Type B pancreatic cell (in vitro differentiated cells): ENCODE results near the gene CIC. TPM values are rescaled to one million over a fixed set of nuclear protein-coding genes. Genes with fewer than 3 reads are reported as not detected.

Source experiments
- DNase-seq: peaks from one replicate; pipeline ENCODE4 v3.0.0; 2021; ENCODE audit warnings: mixed read lengths; ENCODE audit not compliant: unreplicated experiment; ENCODE audit errors: extremely low spot score
- H3K27ac Mint-ChIP-seq: 2 replicates; pipeline ENCODE4 v1.8.0; 2021; ENCODE audit warnings: mild to moderate bottlenecking, mixed read lengths
- H3K27me3 Mint-ChIP-seq: 2 replicates; pipeline ENCODE4 v1.8.0; 2021; ENCODE audit warnings: mixed read lengths
- H3K36me3 Mint-ChIP-seq: 2 replicates; pipeline ENCODE4 v1.8.0; 2021; ENCODE audit warnings: mixed read lengths
- H3K4me1 Mint-ChIP-seq: one replicate; pipeline ENCODE4 v1.8.0; 2021; ENCODE audit warnings: mixed read lengths; ENCODE audit not compliant: unreplicated experiment
- H3K4me3 Mint-ChIP-seq: 2 replicates; pipeline ENCODE4 v1.8.0; 2021; ENCODE audit warnings: mild to moderate bottlenecking, mixed read lengths
- H3K9me3 Mint-ChIP-seq: 2 replicates; pipeline ENCODE4 v1.8.0; 2021; ENCODE audit warnings: mixed read lengths
- total RNA-seq: library from RNA; stranded (reverse); gene quantifications from 2 replicates; pipeline ENCODE4 v1.2.1, GENCODE V29; 2021; ENCODE audit warnings: low replicate concordance
- TF ChIP-seq, protein P1 (sequence below): fragments of 200-600 bp; sonication (generic); conservative IDR thresholded peaks from 2 replicates; pipeline ENCODE4 v1.5.0; 2021; ENCODE audit warnings: antibody characterized with exemption, mild to moderate bottlenecking

The CIC gene
- total RNA-seq, 1 donor from 2014 or later: 70.3 TPM

DNA sequence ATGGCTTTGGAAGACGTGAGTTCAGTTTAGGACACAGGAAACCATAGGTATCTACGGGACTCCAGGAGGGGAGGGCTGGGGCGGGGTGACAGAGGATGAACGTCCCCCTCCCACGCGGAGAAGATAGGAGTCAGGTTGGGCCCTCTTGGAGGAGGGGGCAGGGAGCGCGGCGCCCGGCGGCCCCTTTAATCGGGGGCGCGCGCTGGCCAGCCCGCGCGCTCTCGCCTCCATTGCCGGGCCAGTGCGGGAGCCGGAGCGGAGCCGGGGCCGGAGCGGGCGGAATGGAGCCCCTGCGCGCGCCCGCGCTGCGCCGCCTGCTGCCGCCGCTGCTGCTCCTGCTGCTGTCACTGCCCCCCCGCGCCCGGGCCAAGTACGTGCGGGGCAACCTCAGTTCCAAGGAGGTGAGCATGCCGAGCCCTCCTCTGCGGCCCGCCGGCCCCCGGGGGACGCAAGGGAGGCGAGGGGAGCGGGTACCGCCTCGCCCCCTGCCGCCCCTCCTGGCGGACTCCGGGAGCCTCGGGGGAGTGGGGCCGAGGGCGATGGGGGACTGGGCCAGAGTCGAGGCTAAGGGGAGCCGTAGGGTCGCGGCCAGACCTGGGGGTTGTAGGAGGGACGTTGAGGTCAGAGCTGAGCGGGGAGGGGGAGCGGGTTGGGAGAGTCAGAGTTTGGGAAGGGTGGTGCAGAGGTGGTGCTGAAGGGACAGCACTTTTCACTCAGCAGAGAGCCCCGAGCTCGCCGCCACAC, 44.2 kb downstream of the CIC start, which contains the start of gene TMEM145:
TMEM145 (plus strand) TSS at position 214 of the 744 bp plus-strand sequence; CDS start at position 282, 68 bp downstream.
- TF ChIP-seq, protein P1, sequence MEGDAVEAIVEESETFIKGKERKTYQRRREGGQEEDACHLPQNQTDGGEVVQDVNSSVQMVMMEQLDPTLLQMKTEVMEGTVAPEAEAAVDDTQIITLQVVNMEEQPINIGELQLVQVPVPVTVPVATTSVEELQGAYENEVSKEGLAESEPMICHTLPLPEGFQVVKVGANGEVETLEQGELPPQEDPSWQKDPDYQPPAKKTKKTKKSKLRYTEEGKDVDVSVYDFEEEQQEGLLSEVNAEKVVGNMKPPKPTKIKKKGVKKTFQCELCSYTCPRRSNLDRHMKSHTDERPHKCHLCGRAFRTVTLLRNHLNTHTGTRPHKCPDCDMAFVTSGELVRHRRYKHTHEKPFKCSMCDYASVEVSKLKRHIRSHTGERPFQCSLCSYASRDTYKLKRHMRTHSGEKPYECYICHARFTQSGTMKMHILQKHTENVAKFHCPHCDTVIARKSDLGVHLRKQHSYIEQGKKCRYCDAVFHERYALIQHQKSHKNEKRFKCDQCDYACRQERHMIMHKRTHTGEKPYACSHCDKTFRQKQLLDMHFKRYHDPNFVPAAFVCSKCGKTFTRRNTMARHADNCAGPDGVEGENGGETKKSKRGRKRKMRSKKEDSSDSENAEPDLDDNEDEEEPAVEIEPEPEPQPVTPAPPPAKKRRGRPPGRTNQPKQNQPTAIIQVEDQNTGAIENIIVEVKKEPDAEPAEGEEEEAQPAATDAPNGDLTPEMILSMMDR: peak; percentile 52
- Mint-ChIP-seq H3K27me3 (peaks cover 46% of the 10 kb centered on the region), H3K4me3 (peak within 1 kb of the TSS; percentile 83), H3K9me3 (no peaks in the 10 kb centered on the region), H3K36me3 (no peaks in the 10 kb centered on the region), H3K4me1 (no peaks in the 10 kb centered on the region), H3K27ac (no peak within 1 kb of the TSS)
- no peak for DNase-seq

DNA sequence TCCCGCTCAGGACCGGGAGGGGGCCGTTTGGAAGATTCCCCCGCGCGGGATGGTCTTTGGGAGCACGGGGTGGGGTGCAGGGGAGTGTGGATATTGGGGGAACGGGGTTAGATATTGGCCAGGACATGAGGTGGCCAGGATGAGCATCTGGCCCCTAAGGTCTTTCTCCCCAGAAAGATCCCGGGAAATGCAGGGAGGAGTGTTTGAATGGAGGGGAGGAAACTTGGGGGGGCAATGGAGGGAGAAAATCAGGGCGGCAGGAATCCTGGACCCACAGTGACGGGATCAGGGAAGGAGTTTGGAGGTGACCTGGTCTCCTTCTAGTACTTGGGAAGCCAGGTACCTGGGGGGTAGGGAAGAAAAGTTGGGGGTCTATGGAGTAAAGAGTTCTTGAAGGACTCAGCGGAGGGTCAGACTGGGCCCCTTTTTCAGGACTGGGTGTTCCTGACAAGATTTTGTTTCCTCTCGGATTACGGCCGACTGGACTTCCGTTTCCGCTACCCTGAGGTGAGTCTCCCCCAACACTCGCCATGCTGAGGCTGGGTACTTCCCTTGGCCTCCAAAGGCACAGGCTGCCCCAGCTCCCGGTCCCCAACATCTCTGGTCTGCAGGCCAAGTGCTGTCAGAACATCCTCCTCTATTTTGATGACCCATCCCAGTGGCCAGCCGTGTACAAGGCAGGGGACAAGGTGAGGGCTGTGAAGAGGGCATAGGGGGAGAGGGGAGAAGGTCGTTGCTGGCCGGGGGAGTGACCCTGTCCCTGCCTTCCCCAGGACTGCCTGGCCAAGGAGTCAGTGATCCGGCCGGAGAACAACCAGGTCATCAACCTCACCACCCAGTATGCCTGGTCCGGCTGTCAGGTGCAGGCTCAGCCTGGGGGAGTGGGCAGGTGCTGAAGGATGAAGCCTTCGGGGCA, 45.0 kb downstream of the CIC start:
- no peak for DNase-seq
- TF ChIP-seq, protein P1: no peak
- Mint-ChIP-seq H3K27ac (no peak overlapping the region), H3K9me3 (no peaks in the 10 kb centered on the region), H3K4me3 (peak overlapping the region; percentile 83), H3K36me3 (no peaks in the 10 kb centered on the region), H3K27me3 (peaks cover 46% of the 10 kb centered on the region), H3K4me1 (no peaks in the 10 kb centered on the region)

DNA sequence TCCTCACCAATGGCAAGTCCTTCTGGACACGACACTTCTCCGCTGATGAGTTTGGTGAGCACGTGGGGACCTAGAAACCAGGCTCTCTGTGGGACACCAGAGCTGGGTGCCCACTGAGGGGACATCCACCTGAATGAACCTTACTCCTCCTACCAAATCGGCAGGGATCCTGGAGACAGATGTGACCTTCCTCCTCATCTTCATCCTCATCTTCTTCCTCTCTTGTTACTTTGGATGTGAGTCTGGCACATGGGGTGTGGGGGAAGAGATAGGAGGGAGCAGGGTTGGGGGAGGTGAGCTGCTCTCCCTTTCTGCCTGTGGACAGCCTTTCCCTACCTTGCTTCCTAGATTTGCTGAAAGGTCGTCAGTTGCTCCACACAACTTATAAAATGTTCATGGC, 46.0 kb downstream of the CIC start:
- peaks cover 47% of the 10 kb centered on the region for H3K27me3 Mint-ChIP-seq
- no peak overlapping the region for H3K27ac Mint-ChIP-seq
- no peak for DNase-seq
- no peaks in the 10 kb centered on the region for H3K4me1 Mint-ChIP-seq
- H3K9me3 Mint-ChIP-seq: no peaks in the 10 kb centered on the region
- peak overlapping the region; percentile 44 for H3K4me3 Mint-ChIP-seq
- TF ChIP-seq, protein P1: no peak
- H3K36me3 Mint-ChIP-seq: no peaks in the 10 kb centered on the region

DNA sequence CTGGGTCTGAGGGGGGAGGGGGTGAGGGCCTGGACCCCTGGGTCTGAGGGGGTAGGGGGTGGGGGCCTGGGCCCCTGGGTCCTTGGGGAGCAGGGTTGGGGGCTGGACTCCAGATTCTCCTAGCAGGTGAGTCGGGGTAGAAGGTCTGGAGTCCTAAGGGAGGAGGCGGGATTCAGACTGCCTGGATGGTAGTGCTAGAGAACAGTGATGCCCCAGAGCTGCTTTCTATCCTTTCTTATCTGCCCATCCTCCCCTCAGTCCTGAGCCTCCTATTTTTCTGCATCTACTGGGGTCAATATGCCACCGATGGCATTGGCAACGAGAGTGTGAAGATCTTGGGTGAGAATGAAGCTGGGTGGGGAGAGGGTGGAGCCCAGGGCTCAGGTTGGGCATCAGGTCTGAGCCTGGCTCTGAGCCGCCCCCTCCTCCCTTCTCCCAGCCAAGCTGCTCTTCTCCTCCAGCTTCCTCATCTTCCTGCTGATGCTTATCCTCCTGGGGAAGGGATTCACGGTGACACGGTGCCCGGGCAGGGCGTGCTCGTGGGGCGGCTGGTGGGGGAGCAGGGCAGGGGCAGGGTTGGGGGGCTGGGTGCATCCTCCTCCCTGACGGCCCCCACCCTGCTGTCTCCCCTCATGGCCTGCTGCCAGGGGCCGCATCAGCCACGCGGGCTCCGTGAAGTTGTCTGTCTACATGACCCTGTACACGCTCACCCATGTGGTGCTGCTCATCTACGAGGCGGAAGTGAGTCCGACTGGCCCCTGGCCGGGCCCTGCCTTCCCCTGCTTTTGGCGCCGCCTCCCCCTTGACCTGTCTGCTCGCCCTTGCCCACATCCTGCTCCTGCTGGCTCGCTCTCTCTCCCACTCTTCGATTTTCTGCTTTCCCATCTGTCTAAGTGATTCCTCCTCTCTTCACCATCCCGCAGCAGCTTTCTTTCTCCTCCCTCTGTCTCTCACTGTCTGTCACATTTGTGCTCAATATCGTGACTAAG, 47.5 kb downstream of the CIC start:
- Mint-ChIP-seq H3K27me3 (peaks cover 61% of the 10 kb centered on the region), H3K36me3 (no peaks in the 10 kb centered on the region), H3K27ac (no peak overlapping the region), H3K4me3 (peak overlapping the region; percentile 39), H3K4me1 (no peaks in the 10 kb centered on the region), H3K9me3 (no peaks in the 10 kb centered on the region)
- no peak for DNase-seq
- TF ChIP-seq, protein P1: no peak

DNA sequence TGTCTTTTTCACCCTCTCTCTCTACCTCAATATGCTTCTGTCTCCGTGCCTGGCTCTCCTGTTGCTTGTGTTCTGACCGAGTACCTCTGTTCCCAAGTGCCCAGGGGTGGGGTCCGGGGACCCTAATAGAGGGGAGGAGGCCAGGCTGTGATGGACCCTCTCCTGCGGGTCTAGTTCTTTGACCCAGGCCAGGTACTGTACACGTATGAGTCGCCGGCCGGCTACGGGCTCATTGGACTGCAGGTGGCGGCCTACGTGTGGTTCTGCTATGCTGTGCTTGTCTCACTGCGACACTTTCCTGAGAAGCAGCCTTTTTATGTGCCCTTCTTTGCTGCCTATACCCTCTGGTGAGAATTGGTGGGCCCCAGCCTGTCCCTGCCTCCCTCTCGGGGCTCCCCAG, 48.5 kb downstream of the CIC start:
- no peak overlapping the region for H3K4me3 Mint-ChIP-seq
- H3K9me3 Mint-ChIP-seq: no peaks in the 10 kb centered on the region
- H3K27me3 Mint-ChIP-seq: peaks cover 64% of the 10 kb centered on the region
- H3K27ac Mint-ChIP-seq: no peak overlapping the region
- H3K36me3 Mint-ChIP-seq: no peaks in the 10 kb centered on the region
- H3K4me1 Mint-ChIP-seq: no peaks in the 10 kb centered on the region
- TF ChIP-seq, protein P1: no peak
- DNase-seq: no peak
